KBM-7 (cell line): ENCODE measurements around the gene TRANK1.

Experiments
- DNase-seq: peaks from one replicate; pipeline ENCODE4 v3.0.0-alpha.2; 2015
- in situ Hi-C: fragments of 300-500 bp; cut with MboI; formaldehyde crosslinking; loops from 2 replicates; pipeline ENCODE4 v1.14.3; 2020; ENCODE audit warnings: low sequenced_read_pairs, low pct_unique_long_range_greater_than_20kb, mixed read lengths

TRANK1 gene

GRCh38 chr3:36784138-36784635, 160.7 kb downstream of the TRANK1 start:
- in situ Hi-C loops, result no loop called here

GRCh38 chr3:36777424-36778218, 167.2 kb downstream of the TRANK1 start:
- no peak for DNase-seq
- in situ Hi-C loops, result no loop called here

More at GRCh38 chr3:36784138-36784635, 160.7 kb downstream of the TRANK1 start:
- no peak for DNase-seq
